SK-N-SH treated with all-trans-retinoic acid at 6 μM for 48 hours (cell line): ENCODE data around the gene CHI3L2.

Experiments
- ATAC-seq: fragments of 200-7000 bp; cut with Tn5 transposase; 3 replicates; pipeline ENCODE4 v1.9.1; 2020; ENCODE audit warnings: mild to moderate bottlenecking, moderate library complexity
- ARNTL ChIP-seq: fragments of 450-650 bp; formaldehyde crosslinking; IDR thresholded peaks from 2 replicates; pipeline ENCODE4 v1.5.0; 2020; ENCODE audit warnings: low read depth, mild to moderate bottlenecking, moderate library complexity, borderline replicate concordance
- BACH2 ChIP-seq: fragments of 250-450 bp; sonication (Bioruptor Pico); IDR thresholded peaks from 2 replicates; pipeline ENCODE4 v1.9.0; 2021; ENCODE audit warnings: mild to moderate bottlenecking, borderline replicate concordance
- CSDC2 ChIP-seq: fragments of 250-450 bp; sonication (Bioruptor Pico); IDR thresholded peaks from 2 replicates; pipeline ENCODE4 v1.5.0; 2020; ENCODE audit warnings: mild to moderate bottlenecking, moderate library complexity
- CSRNP3 ChIP-seq: fragments of 250-450 bp; sonication (Bioruptor Pico); IDR thresholded peaks from 2 replicates; pipeline ENCODE4 v1.5.1; 2021; ENCODE audit warnings: mild to moderate bottlenecking, moderate library complexity
- ESRRG ChIP-seq: fragments of 250-450 bp; sonication (Bioruptor Pico); IDR thresholded peaks from 2 replicates; pipeline ENCODE4 v1.6.1; 2021; ENCODE audit warnings: mild to moderate bottlenecking
- GLIS3 ChIP-seq: fragments of 250-450 bp; sonication (Bioruptor Pico); IDR thresholded peaks from 2 replicates; pipeline ENCODE4 v1.5.0; 2020; ENCODE audit warnings: mild to moderate bottlenecking, moderate library complexity
- ISL1 ChIP-seq: fragments of 250-450 bp; sonication (Bioruptor Pico); IDR thresholded peaks from 2 replicates; pipeline ENCODE4 v2.1.2; 2022; ENCODE audit warnings: mild to moderate bottlenecking, moderate library complexity
- POU6F1 ChIP-seq: fragments of 250-450 bp; sonication (Bioruptor Pico); IDR thresholded peaks from 2 replicates; pipeline ENCODE4 v1.8.0; 2021; ENCODE audit warnings: low read depth, mild to moderate bottlenecking, moderate library complexity, borderline replicate concordance
- RARB ChIP-seq: fragments of 250-450 bp; sonication (Bioruptor Pico); IDR thresholded peaks from 2 replicates; pipeline ENCODE4 v1.8.0; 2021; ENCODE audit warnings: mild to moderate bottlenecking, moderate library complexity
- TCF4 ChIP-seq: fragments of 250-450 bp; sonication (Bioruptor Pico); IDR thresholded peaks from 2 replicates; pipeline ENCODE4 v1.8.0; 2021; ENCODE audit warnings: mild to moderate bottlenecking, moderate library complexity, borderline replicate concordance
- TOX ChIP-seq: fragments of 250-450 bp; sonication (Bioruptor Pico); IDR thresholded peaks from 2 replicates; pipeline ENCODE4 v1.8.0; 2021; ENCODE audit warnings: mild to moderate bottlenecking, moderate library complexity, borderline replicate concordance
- TSHZ2 ChIP-seq: fragments of 250-450 bp; sonication (Bioruptor Pico); IDR thresholded peaks from 2 replicates; pipeline ENCODE4 v1.5.0; 2020; ENCODE audit warnings: mild to moderate bottlenecking, moderate library complexity
- ZC3H10 ChIP-seq: fragments of 250-450 bp; sonication (Bioruptor Pico); IDR thresholded peaks from 2 replicates; pipeline ENCODE4 v1.5.1; 2021; ENCODE audit warnings: mild to moderate bottlenecking, moderate library complexity
- ZFP3 ChIP-seq: fragments of 250-450 bp; sonication (Bioruptor Pico); IDR thresholded peaks from 2 replicates; pipeline ENCODE4 v1.5.0; 2020; ENCODE audit warnings: mild to moderate bottlenecking, moderate library complexity
- ZNF70 ChIP-seq: fragments of 450-650 bp; formaldehyde crosslinking; IDR thresholded peaks from 2 replicates; pipeline ENCODE4 v1.5.0; 2020; ENCODE audit warnings: mild to moderate bottlenecking, moderate library complexity
- ZNF8 ChIP-seq: fragments of 450-650 bp; formaldehyde crosslinking; IDR thresholded peaks from 2 replicates; pipeline ENCODE4 v1.5.0; 2020; ENCODE audit warnings: mild to moderate bottlenecking, moderate library complexity
- TF ChIP-seq, protein P1 (sequence below): fragments of 250-450 bp; sonication (Bioruptor Pico); IDR thresholded peaks from 2 replicates; pipeline ENCODE4 v1.5.1; 2020; ENCODE audit warnings: low read depth, mild to moderate bottlenecking, moderate library complexity

The CHI3L2 gene

GRCh38 chr1:111195002-111195684 lies 32.4 kb upstream of the CHI3L2 start (continued):
- TF ChIP-seq ZNF8 (no peak), BACH2 (CRISPR knock-in tag) (no peak), TSHZ2 (CRISPR knock-in tag) (no peak), GLIS3 (no peak), ZC3H10 (CRISPR knock-in tag) (no peak)

- ATAC-seq: no peak
- TF ChIP-seq CSRNP3 (CRISPR knock-in tag) (no peak), TCF4 (no peak), BACH2 (CRISPR knock-in tag) (no peak), TSHZ2 (CRISPR knock-in tag) (no peak), CSDC2 (CRISPR knock-in tag) (no peak), GLIS3 (no peak), ESRRG (no peak), ZNF8 (no peak), TOX (CRISPR knock-in tag) (no peak), ISL1 (CRISPR knock-in tag) (no peak), RARB (no peak), ARNTL (CRISPR knock-in tag) (no peak), ZNF70 (CRISPR knock-in tag) (no peak)
- TF ChIP-seq, protein P1, sequence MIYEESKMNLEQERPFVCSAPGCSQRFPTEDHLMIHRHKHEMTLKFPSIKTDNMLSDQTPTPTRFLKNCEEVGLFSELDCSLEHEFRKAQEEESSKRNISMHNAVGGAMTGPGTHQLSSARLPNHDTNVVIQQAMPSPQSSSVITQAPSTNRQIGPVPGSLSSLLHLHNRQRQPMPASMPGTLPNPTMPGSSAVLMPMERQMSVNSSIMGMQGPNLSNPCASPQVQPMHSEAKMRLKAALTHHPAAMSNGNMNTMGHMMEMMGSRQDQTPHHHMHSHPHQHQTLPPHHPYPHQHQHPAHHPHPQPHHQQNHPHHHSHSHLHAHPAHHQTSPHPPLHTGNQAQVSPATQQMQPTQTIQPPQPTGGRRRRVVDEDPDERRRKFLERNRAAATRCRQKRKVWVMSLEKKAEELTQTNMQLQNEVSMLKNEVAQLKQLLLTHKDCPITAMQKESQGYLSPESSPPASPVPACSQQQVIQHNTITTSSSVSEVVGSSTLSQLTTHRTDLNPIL: no peak
Measured at GRCh38 chr1:111196213-111196612, 31.3 kb upstream of the CHI3L2 start.

- TF ChIP-seq ZC3H10 (CRISPR knock-in tag) (no peak), ZFP3 (CRISPR knock-in tag) (no peak), ESRRG (no peak), ARNTL (CRISPR knock-in tag) (no peak), TOX (CRISPR knock-in tag) (no peak), TCF4 (no peak), POU6F1 (CRISPR knock-in tag) (no peak)
- TF ChIP-seq, all 23 proteins: peak for 0
- ATAC-seq: peak; percentile 72
Measured at GRCh38 chr1:111197598-111198284, 29.8 kb upstream of the CHI3L2 start.
